Fibroblast of skin of left quadriceps (primary cell): ENCODE measurements around the gene SPRN.
"Not testable (repeated sequence)": the region's sequence is repeated elsewhere in the genome, so short reads cannot be mapped to it uniquely, and the experiment has no call there.

ENCODE experiments used
- DNase-seq, 2 experiments: peaks; one replicate each; pipeline ENCODE4 v3.0.0-alpha.2; 2013; ENCODE audit warnings: low read depth in 2 of 2

The SPRN gene

GRCh38 chr10:133424601-133425000, at the start of gene SPRN:
Gene SPRN (minus strand): TSS chr10:133424625. CDS start chr10:133423681, 944 bp downstream.
- not testable (repeated sequence) for DNase-seq

- DNase-seq: no peak
These were observed 49.6 kb upstream of the SPRN start for GRCh38 chr10:133474027-133474426.

GRCh38 chr10:133473270-133473669, 48.8 kb upstream of the SPRN start:
- DNase-seq: no peak

- no peak for DNase-seq
These were observed 47.1 kb upstream of the SPRN start for GRCh38 chr10:133471300-133472109.

GRCh38 chr10:133469205-133469604, 44.8 kb upstream of the SPRN start:
- DNase-seq: not testable (repeated sequence)

- no peak for DNase-seq
These were observed 43.0 kb upstream of the SPRN start for GRCh38 chr10:133467286-133467911.

GRCh38 chr10:133466683-133467275, 42.4 kb upstream of the SPRN start:
- no peak for DNase-seq

GRCh38 chr10:133465950-133466474, 41.6 kb upstream of the SPRN start:
- DNase-seq: no peak

- no peak for DNase-seq
These were observed 40.9 kb upstream of the SPRN start for GRCh38 chr10:133465191-133465949.

GRCh38 chr10:133464582-133465031, 40.2 kb upstream of the SPRN start:
- DNase-seq: no peak

- DNase-seq: no peak
These were observed 38.3 kb upstream of the SPRN start for GRCh38 chr10:133462512-133463305.

GRCh38 chr10:133461841-133462240, 37.4 kb upstream of the SPRN start:
- DNase-seq: no peak

- DNase-seq: no peak
These were observed 36.6 kb upstream of the SPRN start for GRCh38 chr10:133461027-133461426.

- DNase-seq: no peak
These were observed 35.9 kb upstream of the SPRN start for GRCh38 chr10:133460208-133460769.

- DNase-seq: no peak
These were observed 35.2 kb upstream of the SPRN start for GRCh38 chr10:133459454-133460207.

GRCh38 chr10:133458710-133459453, 34.5 kb upstream of the SPRN start:
- no peak for DNase-seq

GRCh38 chr10:133458021-133458709, 33.7 kb upstream of the SPRN start:
- DNase-seq: no peak

- no peak for DNase-seq
These were observed 32.8 kb upstream of the SPRN start for GRCh38 chr10:133457100-133457841.
